ENCODE measurements around the gene LEAP2.
A peak's percentile ranks its signal among the peaks of the same experiment; 100 is the strongest.
"Not testable (repeated sequence)": the region's sequence is repeated elsewhere in the genome, so short reads cannot be mapped to it uniquely, and the experiment has no call there.

The LEAP2 gene

DNA sequence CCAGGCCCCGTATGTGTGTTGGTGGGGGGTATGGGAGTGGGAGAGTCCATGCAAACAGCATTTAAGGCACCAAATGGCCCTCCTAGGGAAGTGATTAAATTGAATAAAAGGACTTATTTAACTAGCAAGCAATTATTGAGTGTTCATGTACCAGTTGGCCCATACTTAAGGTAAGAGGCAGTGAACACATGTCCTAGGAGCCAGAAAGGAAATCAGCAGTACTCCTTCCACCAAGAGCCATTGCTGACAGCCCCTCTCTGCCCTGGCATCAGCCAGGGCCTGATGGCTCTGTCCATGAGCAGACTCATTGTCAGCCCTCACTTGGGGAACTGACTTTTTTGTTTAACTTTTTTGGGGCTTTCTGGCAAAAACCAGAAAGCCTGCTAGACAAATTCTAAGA, 32.6 kb upstream of the LEAP2 start:
- no peak for DNase-seq

DNA sequence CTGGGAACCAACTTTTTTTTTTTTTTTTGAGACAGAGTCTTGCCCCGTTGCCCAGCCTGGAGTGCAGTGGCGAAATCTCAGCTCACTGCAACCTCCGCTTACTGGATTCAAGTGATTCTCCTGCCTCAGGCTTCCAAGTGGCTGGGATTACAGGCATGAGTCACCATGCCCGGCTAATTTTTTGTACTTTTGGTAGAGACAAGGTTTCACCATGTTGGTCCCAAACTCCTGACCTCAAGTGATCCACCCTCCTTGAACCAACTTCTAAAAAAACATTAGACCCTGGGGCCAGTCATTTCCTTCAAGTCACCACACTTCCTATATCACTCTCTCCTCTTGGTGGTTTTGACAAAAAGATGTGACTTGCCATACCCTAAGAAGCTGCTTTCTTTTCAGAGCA, 32.2 kb upstream of the LEAP2 start:
- DNase-seq = no peak

DNA sequence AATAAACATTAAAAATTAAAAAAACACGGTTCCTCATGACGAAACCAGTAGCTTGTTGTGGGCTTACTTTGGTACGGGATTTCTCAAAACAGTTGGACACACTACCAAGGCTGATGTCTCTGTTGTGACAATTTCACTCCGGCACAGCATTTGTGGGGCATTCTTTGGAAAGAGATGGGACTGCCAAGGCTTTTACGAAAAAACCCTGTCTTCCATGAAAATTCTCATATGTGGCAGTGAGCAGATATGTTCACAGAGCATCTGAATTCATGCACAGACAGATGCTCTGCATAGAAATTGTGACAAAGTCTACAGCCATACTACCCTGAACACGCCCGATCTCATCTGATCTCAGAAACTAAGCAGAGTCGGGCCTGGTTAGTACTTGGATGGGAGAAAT, 25.2 kb upstream of the LEAP2 start:
- DNase-seq = no peak

DNA sequence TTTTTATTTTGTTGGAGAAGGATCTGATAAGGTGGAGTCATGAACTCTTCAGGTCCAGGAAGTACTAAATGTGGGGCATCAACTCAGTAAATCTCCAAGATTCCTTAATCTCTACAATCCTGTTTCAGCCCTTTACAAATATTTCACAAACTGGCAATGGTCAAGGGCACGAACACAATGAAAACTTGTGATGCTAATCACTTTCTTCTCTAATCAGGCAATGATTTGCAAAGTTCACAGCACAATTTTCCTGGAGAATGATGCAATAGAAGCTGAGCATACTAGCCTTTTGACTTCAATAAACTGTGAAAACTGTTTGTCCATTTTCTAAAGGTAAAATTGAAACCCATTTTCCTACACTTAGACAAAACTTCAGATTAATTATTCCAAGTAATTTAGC, 24.1 kb upstream of the LEAP2 start:
- no peak for DNase-seq

DNA sequence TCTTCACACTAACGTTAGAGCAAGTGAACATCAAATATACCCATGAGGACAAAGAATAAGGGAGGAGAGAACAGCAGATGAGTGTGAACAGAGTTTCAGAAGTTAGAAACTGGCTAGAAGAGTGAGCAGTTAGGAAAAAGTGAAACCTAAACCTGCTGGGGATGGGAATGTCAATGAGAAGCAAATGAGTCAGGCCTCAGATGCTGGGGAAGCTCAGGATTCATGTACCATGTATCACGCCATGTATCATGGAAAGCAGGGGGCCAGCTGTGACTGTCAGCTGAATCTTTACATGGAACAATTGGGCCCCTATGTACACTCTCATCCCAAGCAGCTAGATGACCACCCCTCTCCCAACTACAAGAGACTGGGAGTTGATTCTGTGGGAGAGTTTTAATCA, 23.4 kb upstream of the LEAP2 start:
- peak; percentile 55 for DNase-seq

DNA sequence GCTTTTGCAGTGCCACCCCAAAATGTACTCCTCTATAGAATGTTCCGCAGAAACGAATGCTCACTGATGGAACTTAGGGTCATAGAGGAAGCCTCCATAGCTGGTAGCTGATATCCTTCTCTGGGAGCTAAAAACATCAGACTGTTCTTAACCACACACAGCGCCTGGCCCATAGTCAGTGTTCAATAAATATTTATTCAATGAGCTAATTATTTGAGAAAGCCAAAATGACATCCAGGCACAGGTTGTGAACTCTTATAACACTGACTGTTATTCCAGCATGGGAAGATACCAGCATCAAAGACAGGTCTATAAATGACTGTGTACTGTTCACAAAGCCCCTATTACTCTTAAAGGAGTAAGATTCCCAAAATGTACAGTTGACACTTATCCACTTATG, 20.1 kb upstream of the LEAP2 start:
- no peak for DNase-seq

DNA sequence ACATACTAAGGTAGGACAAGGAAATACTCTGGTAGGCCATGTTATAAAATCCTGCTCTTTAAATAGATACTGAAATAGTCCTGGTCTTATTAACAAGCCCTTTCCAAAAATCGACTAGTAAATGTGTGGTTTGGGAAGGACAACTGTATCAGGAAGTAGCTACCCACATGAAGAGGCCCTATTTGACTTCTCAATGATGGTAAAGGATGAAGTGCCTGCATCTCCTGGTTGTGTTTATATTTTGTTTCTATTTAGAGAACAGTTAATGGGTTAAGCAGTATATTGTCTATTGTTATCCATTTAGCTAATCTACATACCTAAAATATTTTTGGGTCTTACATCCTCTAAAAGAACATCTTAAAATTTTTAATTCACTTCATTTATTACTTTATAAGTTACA, 19.7 kb upstream of the LEAP2 start:
- no peak for DNase-seq

DNA sequence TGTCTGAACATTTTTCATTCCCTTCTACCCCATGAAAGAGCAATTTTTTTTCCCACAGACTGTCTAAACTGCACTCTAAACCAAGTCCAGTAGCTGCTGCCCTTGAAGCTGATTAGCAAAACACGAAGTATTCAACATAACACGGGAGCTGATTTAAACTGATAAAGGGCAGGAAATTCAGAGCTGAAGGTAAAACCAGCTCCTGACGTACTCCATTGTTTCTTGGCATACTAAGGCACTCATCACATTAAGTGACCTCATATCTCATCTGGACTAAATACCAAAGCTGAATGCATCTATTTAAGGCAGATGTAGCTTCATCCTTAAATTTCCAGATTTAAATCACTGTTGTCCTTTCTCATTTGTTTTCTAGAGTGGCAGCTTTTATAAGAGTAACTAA, 19.2 kb upstream of the LEAP2 start:
- no peak for DNase-seq

DNA sequence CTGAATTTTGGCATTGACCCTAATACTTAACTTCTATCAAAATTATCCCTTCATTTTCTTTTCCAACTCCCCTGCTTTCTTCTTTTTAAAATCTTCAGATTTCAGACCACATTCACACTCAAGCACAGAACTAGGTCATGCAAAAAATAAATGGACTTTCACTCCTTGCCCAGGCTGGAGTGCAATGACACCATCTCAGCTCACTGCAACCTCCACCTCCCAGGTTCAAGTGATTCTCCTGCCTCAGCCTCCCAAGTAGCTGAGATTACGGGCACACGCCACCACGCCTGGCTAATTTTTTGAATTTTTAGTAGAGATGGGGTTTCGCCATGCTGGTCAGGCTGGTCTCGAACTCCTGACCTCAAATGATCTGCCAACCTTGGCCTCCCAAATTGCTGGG, 18.5 kb upstream of the LEAP2 start:
- not testable (repeated sequence) for DNase-seq

DNA sequence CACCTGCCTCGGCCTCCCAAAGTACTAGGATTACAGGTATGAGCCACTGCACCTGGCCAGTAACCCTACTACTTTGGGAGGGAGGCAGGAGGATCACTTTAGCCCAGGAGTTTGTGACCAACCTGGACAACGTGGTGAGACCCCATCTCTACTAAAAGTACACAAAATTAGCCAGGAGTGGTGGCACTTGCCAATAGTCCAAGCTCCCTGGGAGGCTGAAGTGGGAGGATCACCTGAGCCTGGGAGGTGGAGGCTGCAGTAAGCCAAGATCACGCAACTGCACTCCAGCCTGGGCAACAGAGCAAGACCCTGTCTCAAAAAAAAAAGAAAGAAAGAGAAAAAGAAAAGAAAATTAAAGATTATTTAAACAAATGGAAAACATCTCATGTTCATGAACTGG, 17.5 kb upstream of the LEAP2 start:
- no peak for DNase-seq

DNA sequence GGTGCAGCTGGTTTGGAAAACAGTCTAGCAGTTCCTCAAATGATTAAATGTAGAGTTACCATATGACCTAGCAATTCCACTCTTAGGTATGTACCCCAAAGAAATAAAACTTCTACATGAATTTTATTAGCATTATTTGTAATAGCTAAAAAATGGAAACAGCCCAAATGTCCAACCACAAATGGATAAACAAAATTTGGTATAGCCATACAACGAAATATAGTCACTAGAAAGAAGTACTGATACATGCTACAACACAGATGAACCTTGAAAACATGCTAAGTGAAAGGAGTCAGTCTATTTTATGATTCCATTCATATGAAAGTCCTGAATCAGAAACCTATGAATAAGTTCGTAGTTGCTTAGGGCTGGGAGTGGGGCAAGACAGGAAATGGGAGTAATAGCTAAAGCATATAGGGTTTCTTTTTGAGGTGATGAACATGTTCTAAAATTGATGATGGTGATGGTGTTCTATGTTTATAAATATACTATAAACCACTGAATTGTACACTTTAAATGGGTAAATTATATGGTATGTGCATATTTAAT, 13.5 kb upstream of the LEAP2 start:
- DNase-seq = no peak

DNA sequence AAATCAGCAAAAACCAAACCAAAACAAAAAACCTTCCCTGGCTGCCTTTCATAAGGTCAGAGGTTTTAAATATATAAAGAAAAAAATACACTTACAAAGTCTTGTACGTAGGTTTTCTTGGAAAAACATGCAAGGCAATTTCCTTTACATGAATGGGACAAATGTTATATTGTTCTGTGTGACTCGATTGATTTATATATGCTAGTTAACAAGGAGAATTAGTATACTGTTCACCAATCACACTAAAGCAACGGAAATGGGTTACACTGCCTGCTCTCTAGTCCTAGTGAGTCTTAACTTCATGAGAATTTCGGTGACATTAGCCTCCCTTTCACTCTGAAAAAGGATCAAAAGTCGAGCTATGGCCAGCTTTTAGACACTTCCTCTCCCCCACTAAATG, 12.7 kb upstream of the LEAP2 start:
- no peak for DNase-seq

DNA sequence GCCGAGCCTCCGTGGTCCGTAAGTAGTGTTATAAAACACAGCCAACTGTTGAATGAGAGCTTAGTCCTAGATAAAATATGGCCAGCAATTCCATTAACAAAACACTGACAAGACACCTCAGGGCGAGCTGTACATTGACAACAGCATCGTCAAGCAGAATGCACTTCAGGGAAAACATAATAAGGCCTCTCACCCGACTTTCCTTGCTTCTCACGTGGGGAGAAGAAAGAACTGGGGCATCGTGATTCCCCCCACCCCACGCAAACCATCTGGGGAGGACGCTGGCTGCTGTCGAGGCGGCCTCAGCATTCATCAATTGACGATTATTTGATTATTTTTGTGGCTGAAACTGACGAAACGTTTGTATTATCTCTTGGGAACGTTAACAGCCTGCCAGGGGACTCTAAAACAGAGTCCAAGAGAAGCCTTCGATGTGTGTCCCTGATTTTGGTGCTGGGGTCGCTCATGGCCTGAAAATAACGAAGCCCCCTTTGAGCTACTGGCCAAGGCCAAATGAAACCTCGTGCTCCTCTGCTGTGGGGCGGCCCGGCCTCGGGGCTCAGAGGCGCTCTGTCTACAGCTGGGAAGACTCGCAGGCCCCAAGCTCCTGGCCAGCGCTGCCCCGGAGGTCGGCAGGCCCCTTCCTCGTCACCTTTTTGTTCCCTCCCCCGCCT, 7.7 kb upstream of the LEAP2 start:
- DNase-seq = no peak

DNA sequence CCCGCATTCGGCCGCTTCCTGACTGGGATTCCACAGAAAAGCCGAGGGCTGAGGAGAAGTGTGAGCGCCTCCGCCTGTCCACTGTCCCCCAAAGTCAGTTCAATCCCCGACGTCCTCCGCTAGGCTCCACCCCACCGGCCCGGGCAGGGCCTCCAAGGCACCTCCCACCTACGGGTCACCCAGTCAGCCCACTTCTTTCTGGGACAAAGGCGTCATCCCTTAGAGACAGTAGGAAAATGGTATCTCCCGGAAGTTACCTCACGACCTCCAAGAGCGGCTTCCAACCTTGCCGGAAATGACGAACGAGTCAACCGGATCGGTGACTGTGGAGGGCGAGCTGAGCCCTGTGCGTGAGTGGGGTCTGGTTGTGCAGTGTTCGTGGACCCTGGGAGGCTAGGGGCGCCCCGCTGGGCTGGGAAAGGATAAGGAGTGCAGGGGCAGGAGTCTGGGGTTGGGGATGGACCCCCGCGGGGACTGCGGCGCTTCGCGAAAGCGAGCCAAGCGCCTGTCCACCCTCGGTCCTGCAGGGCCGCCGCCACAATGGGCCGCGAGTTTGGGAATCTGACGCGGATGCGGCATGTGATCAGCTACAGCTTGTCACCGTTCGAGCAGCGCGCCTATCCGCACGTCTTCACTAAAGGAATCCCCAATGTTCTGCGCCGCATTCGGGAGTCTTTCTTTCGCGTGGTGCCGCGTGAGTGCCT, 7.0 kb upstream of the LEAP2 start, which contains the start of the genes GDF9 and UQCRQ:
TSS of gene GDF9 (minus strand) at position 128 of the 704 bp plus-strand sequence. CDS start 1,936 bp downstream, outside the sequence.
TSS of gene UQCRQ (plus strand) at position 301 of the 704 bp plus-strand sequence. CDS start at position 541, 240 bp downstream.
- peak; percentile 100 for DNase-seq

DNA sequence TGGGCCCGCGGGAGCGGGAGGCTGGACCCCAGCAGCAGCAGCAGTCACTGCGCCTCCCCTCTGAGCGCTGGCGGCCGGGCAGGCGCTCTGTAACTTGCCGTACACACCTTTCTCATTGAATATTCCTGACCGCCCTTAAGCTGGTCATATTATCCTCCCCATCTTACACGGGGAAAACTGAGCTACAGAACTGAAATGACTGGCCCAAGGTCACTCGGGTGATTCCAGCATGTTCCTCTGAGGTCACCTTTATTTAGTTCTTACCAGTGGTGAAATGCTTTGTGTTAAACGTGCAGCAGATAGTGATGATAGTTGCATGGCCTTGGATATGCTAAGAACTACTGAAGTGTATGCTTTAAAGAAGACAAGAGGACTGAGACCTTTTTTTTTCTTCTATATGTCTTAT, 6.4 kb upstream of the LEAP2 start:
- no peak for DNase-seq

DNA sequence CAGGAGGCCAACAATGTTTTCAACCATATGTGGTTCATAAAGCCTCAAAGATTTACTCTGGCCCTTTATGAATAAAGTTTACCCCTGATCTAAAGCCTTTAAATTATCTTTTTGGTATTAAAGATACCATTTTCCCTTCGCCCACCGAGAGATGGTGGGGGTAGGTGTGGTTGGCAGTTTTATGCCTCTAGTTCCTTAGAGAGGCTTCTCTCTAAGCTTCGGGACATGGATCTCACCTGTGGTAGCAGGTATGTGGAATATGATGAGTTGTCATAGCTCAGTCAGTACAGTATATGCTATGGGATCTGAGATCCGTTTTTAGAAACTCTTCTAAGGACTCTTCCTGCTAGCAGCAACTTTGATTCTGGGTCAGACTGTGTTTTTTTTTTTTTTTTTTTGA, 4.7 kb upstream of the LEAP2 start:
- no peak for DNase-seq

DNA sequence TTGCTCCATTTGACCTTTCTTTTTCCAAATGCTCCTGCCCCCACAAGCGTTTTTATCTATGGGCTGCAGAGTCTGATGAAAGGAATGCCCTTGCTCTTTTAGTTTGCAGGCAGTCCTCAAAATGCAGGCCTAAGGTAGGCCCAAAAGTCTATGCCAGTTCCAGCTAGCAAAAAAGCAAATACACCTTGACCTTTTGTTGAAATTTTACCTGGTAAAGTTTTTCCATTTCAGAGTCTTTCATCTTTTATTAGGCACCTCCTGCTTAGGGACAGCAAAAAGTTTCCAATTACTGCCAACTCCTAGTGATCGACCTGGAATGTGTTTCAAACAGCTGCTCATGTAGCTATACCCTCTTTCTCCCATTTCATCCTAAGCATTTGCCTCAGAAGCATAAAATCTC, 2.7 kb upstream of the LEAP2 start:
- DNase-seq = no peak

DNA sequence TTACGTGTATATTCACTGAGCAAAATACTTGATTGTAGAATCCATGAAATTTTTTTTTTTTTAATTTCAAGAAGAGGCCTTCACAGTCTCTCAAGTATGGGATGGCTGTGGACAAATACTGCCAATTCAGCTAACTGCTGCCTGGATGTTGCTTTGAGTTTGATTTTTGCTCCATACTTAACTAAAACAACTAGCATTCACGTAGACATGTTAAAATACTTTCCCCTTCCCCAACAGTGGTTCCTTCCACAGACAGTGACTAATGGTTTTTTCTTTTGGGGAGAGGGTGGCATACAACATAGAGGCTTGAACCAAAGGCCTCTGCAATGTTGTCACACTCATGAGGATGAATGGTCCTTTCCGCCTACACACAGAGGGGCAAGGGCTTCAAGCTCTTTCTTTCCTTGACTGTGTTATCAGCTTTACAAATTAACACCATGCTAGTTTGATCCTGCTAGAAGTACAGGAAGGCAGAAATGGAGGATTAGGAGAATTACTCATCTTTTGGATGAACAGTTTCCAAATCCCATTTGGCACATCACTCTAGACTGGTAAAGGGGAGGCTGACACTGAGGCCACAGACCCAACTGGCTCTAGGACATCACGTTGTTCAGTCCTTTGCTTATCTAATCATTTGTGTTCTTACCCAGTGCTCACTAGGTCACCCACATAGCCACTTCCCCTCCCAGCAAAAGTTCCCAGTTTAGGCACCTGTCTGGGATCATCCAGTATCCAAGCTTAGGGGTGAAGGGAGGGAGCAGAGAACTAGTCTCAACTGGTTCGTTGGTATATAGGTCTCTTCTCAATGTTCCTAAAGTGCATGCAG, 1.8 kb upstream of the LEAP2 start:
- DNase-seq = no peak

DNA sequence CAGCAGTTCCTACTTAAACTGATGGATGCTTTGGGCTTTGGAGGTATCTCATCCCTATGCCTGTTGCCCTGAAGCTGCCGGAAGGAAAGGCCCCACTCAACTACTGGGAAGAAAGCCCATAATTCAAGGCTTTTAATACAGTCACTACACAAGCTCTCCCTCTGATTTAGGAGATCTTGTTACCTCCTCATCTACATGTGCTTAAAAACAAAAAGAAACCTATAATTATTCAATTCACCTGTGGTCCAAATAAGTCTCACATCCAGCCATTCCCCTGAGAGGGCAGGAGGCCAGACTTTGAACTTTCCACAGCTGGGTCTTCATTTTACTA, 715 bp upstream of the LEAP2 start:
- no peak for DNase-seq

DNA sequence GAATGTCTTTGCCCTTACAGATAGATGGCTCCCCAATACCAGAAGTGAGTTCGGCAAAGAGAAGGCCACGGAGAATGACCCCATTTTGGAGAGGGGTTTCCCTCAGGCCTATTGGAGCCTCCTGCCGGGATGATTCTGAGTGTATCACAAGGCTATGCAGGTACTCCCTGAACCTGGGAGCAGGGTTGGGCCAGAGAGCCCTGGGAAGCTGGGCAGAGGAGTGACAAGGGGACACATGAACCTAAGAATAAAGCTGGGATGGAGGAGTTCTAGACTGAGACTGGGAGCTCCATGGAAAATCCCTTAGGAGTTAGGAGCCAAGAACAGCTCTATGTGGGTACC, 433 bp downstream of the LEAP2 start:
- DNase-seq = no peak

DNA sequence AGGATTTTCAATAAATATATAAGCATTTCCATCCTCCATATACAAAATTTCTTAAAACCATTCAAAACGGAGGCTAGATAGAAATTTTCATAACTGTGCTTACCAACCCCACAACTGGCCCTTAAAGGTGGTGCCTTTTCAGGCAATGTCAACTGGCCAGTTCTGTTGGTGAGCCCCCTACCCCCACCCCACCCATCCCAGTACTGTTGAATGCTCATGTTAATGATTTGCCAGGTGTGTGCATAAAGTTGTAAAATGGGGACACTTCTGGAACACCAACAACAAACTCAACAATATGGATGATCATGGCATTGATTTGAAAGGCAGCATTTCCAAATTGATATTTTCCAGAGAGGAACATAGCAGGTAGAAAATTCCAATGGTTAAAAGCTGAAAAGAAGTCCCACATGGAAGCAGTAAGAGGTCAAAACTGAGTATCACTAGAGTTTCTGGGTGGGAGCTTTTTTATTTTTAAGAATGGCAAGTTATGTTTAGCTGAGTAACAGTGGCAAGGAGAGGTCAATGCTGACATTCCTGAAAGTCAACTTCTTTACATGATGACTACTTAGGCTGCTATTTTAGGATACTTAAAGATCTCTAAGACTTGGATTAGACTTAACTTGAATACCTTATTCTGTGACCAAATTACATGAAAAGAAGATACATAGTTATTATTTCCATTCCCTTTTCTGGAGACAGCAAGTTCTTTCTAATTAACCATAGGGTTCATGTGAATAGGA, 2.7 kb downstream of the LEAP2 start:
- DNase-seq = peak; percentile 18

DNA sequence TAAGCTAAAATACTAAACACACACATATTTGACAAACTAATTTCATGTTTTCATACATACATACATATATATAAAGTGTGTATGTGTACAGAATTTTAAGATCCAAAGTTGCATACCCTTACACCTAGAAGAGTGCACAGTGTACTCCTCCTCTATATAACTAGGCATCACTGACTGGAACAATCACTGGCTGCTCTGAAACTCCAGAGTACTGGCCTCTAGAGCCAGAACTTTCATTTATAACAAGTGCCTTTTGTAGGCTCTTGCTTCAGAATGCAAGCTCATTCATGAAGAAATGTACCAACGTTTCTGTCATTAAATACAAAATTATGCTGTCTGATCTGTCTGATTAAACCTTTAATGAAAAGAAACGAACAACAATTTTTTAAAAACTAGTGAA, 4.0 kb downstream of the LEAP2 start:
- no peak for DNase-seq

DNA sequence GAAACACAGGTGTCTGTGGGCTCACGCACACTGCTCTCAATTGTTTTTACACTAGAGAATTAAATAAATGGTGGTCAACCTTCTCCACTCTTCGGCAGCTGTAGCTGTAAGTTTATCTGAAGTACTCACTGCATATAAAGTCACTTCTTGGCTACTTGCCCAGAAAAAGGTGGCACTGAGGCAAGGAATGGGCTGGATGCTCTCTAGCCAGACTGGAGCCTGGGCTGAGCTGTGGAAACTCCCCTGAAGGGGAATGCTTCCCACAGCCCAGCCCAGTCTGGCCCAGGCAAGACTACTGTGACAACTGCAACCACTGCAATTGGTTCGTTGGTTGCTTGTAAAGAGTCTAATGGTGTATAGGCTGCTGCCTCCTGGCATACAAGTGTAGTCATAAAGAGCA, 4.5 kb downstream of the LEAP2 start:
- no peak for DNase-seq
